SH-SY5Y (cell line): ENCODE measurements around the gene ABCA2.

Experiments
- GATA2 ChIP-seq: IDR thresholded peaks from 2 replicates; pipeline ENCODE4 v1.6.1; 2011; ENCODE audit warnings: mild to moderate bottlenecking, low read depth, low read length
- GATA3 ChIP-seq: IDR thresholded peaks from 2 replicates; pipeline ENCODE4 v1.6.1; 2011; ENCODE audit warnings: low read depth, mild to moderate bottlenecking, low read length, moderate library complexity

DNA sequence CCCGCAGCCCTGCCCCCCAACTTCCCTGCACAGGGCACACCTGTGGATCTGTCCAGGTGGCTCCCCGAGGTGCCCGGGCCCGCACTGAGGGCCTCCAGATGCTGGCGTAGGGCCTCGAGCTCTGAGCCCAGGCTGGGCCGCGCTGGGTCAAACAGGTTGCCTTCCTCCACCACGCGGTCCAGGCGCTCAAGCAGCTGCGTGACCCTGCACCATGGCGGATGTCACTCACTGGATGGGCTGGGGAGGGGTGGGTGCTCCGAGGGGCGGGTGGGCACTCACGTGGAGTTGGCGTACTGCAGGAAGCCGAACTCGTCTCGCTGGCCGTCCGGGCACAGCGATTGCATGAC is 5.4 kb downstream of the ABCA2 start:
- TF ChIP-seq GATA2: no peak
- TF ChIP-seq GATA3: no peak
